ENCODE data around the gene ADAMTS14.

The ADAMTS14 gene

GRCh38 chr10:70806841-70807240 lies 134.5 kb downstream of the ADAMTS14 start:
- peaks cover 13% of the 10 kb centered on the region for H3K4me1 ChIP-seq (ENCODE audit: insufficient read depth, poor library complexity, severe bottlenecking)
- H3K4me3 ChIP-seq (ENCODE audit: severe bottlenecking): no peak overlapping the region
- DNase-seq (ENCODE audit: low spot score): no peak
- TF ChIP-seq CTCF (IDR thresholded peaks at IDR 0.05; ENCODE audit: poor library complexity, severe bottlenecking): no peak
- H3K36me3 ChIP-seq (ENCODE audit: low read depth): no peaks in the 10 kb centered on the region
- H3K27ac ChIP-seq (ENCODE audit: poor library complexity, severe bottlenecking): no peak overlapping the region
- no peak for ATAC-seq (ENCODE audit: low read depth)
- no peaks in the 10 kb centered on the region for H3K9me3 ChIP-seq (ENCODE audit: severe bottlenecking)
- H3K27me3 ChIP-seq (ENCODE audit: insufficient read depth, poor library complexity, severe bottlenecking): no peaks in the 10 kb centered on the region

DNA sequence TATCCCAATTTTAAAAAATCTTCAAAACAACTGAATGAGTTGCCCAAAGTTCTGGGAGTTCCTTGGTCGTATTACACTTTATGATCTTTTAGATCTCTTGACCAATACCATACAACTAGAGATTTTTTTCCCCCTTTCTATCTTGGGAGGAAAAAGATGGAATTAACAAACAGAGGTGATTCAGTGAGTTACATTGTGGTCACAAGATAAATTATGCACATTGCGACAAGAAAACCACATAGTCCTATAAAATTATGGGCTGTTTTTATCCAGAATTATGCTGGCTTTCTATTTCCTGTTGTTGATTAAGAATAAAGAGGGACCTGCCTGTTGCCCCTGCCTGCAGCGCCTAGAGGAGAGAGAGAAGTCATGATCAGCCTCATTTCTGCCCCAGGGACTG lies 135.2 kb downstream of the ADAMTS14 start:
- H3K4me3 ChIP-seq (ENCODE audit: severe bottlenecking): no peak overlapping the region
- ATAC-seq (ENCODE audit: low read depth): no peak
- no peaks in the 10 kb centered on the region for H3K9me3 ChIP-seq (ENCODE audit: severe bottlenecking)
- H3K27ac ChIP-seq (ENCODE audit: poor library complexity, severe bottlenecking): no peak overlapping the region
- no peaks in the 10 kb centered on the region for H3K27me3 ChIP-seq (ENCODE audit: insufficient read depth, poor library complexity, severe bottlenecking)
- no peaks in the 10 kb centered on the region for H3K36me3 ChIP-seq (ENCODE audit: low read depth)
- TF ChIP-seq CTCF (IDR thresholded peaks at IDR 0.05; ENCODE audit: poor library complexity, severe bottlenecking): no peak
- peaks cover 13% of the 10 kb centered on the region for H3K4me1 ChIP-seq (ENCODE audit: insufficient read depth, poor library complexity, severe bottlenecking)
- DNase-seq (ENCODE audit: low spot score): no peak

DNA sequence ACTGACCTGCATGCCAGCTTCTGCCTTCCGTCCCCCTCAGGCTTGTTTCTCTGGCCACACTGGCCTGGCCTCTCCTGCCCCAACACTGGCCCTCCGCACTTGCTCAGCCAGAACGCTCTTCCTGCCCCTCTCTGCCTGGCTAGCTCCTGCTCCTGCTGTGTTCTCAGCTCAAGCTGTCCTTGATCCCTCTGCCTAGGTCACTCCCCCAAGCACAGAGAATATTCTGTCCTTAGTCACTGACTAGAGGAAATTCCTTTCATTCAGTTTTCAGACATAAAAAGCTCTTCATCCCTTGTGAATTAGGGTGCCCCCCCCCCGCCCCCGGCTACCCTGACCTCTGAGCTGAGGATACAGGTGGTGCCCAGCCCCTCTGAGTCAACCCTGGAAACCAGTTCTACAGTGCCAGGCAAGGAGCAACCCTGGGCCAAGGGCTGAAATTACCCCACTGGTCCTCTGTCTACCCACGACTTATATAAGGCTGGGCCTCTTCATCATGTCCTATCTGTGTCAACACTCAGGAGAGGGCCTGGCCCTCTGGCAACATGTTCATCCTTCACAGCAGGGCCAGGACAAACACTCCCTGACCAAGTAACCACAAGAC lies 136.8 kb downstream of the ADAMTS14 start:
- DNase-seq (ENCODE audit: low spot score) (no peak), ATAC-seq (ENCODE audit: low read depth) (peak; percentile 51)
- TF ChIP-seq CTCF (IDR thresholded peaks at IDR 0.05; ENCODE audit: poor library complexity, severe bottlenecking): no peak
- no peaks in the 10 kb centered on the region for H3K9me3 ChIP-seq (ENCODE audit: severe bottlenecking)
- H3K4me1 ChIP-seq (ENCODE audit: insufficient read depth, poor library complexity, severe bottlenecking): peaks cover 9% of the 10 kb centered on the region
- H3K4me3 ChIP-seq (ENCODE audit: severe bottlenecking): no peak overlapping the region
- H3K36me3 ChIP-seq (ENCODE audit: low read depth): no peaks in the 10 kb centered on the region
- H3K27me3 ChIP-seq (ENCODE audit: insufficient read depth, poor library complexity, severe bottlenecking): no peaks in the 10 kb centered on the region
- peak overlapping the region; percentile 8 for H3K27ac ChIP-seq (ENCODE audit: poor library complexity, severe bottlenecking)

- Histone ChIP-seq H3K27me3 (ENCODE audit: insufficient read depth, poor library complexity, severe bottlenecking) (no peaks in the 10 kb centered on the region), H3K4me3 (ENCODE audit: severe bottlenecking) (no peak overlapping the region), H3K4me1 (ENCODE audit: insufficient read depth, poor library complexity, severe bottlenecking) (peaks cover 3% of the 10 kb centered on the region), H3K27ac (ENCODE audit: poor library complexity, severe bottlenecking) (no peak overlapping the region), H3K9me3 (ENCODE audit: severe bottlenecking) (no peaks in the 10 kb centered on the region), H3K36me3 (ENCODE audit: low read depth) (no peaks in the 10 kb centered on the region)
- no peak for ATAC-seq (ENCODE audit: low read depth)
- no peak for TF ChIP-seq CTCF (IDR thresholded peaks at IDR 0.05; ENCODE audit: poor library complexity, severe bottlenecking)
- no peak for DNase-seq (ENCODE audit: low spot score)
These were observed 137.4 kb downstream of the ADAMTS14 start for GRCh38 chr10:70809726-70810125.

GRCh38 chr10:70810967-70811366 lies 138.7 kb downstream of the ADAMTS14 start:
- Histone ChIP-seq H3K36me3 (ENCODE audit: low read depth) (no peaks in the 10 kb centered on the region), H3K4me3 (ENCODE audit: severe bottlenecking) (no peak overlapping the region), H3K9me3 (ENCODE audit: severe bottlenecking) (no peaks in the 10 kb centered on the region), H3K27me3 (ENCODE audit: insufficient read depth, poor library complexity, severe bottlenecking) (no peaks in the 10 kb centered on the region), H3K4me1 (ENCODE audit: insufficient read depth, poor library complexity, severe bottlenecking) (no peaks in the 10 kb centered on the region), H3K27ac (ENCODE audit: poor library complexity, severe bottlenecking) (no peak overlapping the region)
- DNase-seq (ENCODE audit: low spot score) (no peak), ATAC-seq (ENCODE audit: low read depth) (no peak)
- TF ChIP-seq CTCF (IDR thresholded peaks at IDR 0.05; ENCODE audit: poor library complexity, severe bottlenecking): no peak

Data from RWPE2 (cell line).